SIG-M5 treated with dmso at 0.1 percent for 504 hours (cell line): ENCODE measurements around the gene MAL.

Experiments
- DNase-seq: peaks from one replicate; lab custom pipeline; 2025; ENCODE audit not compliant: unreplicated experiment; lab: John Stamatoyannopoulos, UW

Gene MAL

DNA sequence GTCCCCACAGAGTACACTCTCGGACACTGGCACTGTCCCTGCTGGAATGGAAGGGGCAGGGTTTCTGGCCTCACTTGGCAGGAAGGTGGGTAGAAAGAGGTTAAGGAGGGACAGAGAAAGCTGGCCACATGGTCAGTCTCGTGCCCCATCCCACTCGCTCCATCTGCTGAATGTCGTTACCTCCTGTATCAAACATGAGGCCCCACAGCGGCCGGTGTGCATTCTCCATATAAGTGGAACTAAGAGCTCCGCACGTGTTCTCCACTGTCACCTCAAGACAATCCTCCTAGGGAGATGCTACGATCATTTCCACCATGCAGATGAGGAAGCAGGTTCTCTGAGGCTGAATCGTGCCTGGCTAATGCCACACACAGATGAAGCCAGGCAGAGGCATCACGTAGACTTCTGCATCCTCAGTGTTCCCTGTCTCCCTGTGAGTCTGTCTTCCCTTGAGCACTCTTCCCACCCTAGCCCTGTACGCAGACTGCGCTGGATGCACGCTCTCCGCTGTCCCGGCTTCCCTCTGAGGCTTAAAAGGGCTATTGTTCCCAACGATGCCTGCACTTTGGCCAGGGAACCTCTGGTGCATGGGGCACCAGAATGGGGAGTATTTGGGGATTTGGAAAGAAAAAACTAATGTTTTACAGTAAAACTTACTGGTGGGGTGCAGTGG lies 35.1 kb downstream of the MAL start:
- no peak for DNase-seq

DNA sequence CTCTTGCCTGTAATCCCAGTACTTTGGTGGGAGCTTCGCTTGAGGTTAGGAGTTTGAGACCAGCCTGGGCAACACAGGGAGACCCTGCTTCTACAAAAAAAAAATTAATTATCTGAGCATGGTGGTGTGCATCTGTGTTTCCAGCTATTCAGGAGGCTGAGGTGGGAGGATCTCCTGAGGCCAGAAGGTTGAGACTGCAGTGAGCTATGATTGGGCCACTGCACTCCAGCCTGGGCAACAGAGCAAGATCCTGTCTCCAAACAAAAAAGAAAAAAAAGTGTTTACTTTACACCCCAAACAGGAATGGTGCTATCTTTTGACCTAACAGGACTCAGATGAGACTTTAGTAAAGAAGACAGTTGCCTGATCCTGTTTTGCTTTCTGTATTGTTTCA lies 35.6 kb downstream of the MAL start:
- no peak for DNase-seq

DNA sequence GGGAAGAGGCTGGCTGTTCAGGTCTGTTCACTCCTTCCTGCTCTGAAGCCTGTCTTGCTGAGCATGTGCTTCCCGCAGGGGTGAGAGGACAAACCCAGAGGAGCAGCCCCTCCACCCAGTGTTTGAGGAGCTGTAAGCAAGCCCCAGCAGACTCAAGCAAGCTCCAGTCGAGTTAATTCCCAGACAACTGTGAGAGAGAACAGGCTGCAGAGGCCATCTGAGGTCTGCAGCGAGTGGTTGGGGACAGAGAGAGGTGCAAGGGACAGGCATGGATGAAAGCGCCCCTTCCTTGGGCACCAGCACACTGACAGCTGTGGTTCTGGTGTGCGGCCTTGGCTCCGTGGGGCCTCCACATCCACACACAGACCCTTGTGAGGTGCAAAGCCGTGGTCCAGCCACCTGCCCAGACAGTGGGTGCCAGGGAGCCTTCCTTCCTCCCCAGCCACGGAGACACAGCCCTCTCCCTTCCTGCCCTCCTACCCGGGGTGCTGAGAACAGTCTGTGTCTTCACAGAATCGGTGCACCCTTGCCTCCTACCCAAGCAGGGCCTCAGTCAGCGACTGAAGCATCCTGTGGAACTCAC lies 36.2 kb downstream of the MAL start:
- no peak for DNase-seq

DNA sequence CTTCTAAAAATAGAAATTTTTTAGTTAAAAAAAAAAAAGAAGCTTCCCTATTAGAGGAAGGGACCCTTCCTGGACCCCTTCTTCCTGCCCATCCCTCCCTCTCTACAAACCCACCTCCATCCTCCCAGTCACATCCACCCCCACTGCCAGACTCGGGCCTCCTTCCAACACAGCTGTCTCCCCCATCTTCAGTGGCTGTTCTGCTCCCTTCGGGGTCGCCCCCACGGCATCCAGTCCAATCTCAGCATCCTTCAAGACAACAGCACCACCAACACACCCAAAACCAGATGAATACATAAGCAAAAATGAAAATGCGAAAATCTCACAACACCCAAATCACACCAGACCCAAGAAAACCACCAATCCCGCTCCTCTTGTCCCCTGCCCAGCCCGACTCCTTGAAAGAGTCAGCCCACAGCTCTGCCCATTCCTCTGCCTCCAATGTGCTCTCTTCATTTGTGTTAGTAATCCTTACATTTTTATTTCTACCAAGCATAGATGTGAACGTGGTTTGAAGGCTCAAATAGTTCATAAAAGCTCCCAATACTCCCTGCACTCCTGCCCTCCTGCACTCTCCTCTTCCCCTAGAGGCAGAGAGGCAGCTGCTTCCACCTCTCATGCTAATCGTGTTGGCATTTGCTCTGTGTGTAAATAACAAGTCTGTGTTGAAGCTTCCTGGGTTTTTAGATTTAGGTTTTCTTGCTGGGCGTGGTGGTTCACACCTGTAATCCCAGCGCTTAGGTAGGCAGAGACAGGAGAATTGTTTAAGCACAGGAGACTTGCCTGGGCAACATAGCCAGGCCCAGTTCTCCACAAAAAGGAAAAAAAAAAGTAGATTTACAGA lies 37.0 kb downstream of the MAL start:
- peak; percentile 17 for DNase-seq

DNA sequence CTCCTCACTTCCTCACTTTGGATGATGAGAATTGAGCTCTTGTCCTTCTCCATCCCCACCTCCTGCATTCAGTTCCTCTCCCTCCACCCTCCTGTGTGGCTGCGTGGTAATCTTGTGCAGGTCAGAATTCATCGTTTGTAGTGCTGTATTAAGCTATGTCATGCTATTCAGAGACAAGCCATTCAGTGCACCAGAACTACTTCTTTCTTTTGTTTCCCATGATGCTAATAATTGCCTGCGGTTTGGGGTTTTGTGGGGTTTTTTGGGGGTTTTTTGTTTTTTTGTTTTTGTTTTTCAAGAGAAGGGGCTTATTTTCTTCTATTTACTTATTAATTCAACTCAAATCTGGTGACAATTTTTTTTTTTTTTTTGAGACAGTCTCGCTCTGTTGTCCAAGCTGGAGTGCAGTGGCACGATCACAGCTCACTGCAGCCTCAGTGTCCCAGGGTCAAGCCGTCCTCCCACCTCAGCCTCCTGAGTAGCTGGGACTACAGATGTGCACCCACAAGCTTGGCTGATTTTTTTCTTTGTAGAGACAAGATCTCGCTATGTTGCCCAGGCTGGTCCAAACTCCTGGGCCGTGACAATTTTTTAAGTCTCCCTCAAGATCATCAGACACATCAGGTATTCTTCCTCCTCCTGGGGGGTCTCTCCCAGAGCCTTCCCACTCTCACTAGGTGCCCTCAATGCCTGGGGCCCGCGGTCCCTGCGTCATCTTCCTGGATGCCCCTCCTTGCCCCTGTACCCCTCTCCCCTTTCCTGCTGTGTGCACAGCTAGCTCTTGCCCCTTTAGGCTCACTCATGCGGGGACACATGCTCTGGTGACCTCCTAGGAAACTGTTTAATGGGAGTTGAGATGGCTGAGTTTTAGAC lies 37.8 kb downstream of the MAL start:
- no peak for DNase-seq

DNA sequence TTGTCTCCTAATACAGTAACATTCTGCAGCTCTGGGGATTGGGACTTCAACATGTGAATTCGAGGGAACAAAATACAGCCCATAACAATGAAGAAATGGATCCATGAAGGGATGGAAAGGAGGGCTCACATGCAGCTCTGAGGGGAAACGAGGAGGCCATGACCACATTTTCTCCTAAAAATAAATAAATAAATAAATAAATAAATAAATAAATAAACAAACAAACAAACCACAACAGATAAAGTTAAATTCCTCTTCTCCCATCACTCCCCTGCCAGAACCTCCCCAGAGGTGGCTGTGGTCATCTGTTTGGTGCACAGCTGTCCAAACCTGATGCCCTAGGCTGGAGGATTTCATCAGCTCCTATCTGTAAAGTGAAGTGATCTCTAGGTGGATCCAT lies 42.7 kb downstream of the MAL start:
- DNase-seq: no peak

DNA sequence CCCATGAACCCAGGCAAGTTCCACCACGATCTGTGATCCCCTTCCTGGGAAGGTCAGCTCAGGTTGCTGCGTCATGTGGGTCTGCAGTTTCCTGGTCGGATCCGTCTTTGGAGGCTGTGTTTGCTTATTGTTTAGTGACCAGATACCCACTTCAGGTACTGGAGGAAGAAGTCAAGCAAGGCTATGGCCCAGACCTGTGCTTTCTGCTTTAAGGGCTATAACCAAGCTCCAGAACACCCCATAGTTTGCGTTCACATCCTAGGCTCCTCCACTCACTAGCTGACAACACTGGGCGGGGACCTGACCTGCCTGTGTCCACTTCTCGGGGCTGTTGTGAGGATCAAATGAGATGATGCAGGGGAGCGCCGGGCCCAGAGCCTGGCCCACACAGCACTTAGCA lies 44.0 kb downstream of the MAL start:
- no peak for DNase-seq

DNA sequence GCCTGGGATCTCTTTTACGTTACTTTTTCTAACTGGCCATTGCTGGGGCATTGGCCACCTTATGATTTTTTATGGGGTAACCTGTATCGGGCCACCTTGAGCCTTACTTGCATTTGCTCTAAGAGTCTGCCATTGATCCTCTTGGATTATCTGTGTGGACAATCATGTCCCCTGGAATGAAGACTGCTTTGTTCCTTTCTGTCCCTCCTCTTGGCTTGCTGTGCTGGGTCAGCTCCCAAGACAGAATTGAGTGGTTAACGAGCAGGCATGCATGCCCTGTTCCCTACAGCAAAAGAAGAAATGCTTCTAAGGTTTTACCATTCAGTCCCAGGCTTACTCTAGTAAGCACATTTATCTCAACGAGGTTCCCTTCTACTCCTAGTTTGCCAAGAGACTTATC lies 46.3 kb downstream of the MAL start:
- DNase-seq: no peak

- DNase-seq: no peak
These were observed 46.9 kb downstream of the MAL start for GRCh38 chr2:95072424-95072823.

DNA sequence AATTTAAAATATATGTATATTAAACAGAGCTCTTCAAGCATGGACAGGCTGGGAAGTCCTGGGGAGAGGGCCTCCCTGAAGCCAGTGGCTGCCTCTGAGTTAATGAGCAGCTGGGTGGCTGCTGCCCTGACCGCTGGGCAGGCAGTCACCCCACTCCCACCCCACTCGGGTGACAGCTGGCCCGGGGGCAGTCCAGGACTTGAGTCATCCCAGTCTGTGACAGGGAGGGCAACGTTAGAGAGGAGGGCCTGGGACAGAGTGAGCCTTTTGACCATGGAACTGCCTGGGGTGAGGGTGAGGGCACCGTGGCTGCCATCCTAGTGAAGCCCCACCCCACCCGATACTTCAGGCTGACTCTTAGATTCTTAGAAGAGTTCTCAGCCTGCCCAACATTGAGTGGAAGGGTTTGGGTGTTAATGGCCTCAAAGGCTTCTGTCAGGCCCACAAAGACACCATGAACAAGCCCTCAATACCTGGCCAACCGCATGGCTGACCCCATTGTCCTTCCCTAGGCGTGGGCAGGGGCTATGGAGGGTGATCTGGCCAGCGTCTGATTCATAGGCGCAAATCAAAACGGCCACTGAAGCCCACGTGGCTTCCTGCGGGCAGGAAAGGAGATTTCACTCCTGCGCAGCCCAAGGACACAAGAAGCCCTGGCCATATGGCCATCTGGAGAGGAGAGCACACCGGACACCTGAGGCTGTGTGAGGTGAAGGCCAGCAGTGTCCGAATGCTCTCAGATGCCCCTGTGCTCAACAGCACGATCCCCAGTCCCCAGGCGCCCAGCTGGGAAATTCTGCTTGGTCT lies 48.6 kb downstream of the MAL start:
- DNase-seq: no peak

- no peak for DNase-seq
These were observed 49.3 kb downstream of the MAL start for GRCh38 chr2:95074663-95075439.

- no peak for DNase-seq
These were observed 50.1 kb downstream of the MAL start for GRCh38 chr2:95075440-95076132.

- peak; percentile 55 for DNase-seq
These were observed 51.4 kb downstream of the MAL start for GRCh38 chr2:95076705-95077529.

- no peak for DNase-seq
These were observed 52.0 kb downstream of the MAL start for GRCh38 chr2:95077530-95077825.

- no peak for DNase-seq
These were observed 52.5 kb downstream of the MAL start for GRCh38 chr2:95077861-95078603.

GRCh38 chr2:95079199-95079683 lies 53.7 kb downstream of the MAL start:
- no peak for DNase-seq

GRCh38 chr2:95082477-95082876 lies 57.0 kb downstream of the MAL start:
- no peak for DNase-seq

DNA sequence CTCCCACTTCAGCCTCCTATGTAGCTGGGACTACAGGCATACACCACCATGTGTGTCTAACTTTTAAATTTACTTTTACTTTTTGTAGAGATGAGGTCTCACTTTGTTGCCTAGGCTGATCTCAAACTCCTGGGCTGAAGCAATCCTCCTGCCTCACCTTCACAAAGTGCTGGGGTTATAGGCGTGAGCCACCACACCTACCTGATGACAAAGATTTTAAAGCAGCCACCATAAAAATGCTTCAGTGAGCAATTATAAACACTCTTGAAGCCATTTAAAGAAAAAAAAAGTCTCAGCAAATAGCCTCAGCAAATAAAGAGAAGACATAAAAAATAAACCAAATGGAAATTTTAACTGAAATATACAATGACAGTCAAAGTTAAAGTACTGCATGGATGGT lies 60.5 kb downstream of the MAL start:
- DNase-seq: no peak
